GM23338 (cell line): ENCODE results near the gene LRSAM1. TPM values are rescaled to one million over a fixed set of nuclear protein-coding genes. Genes with fewer than 3 reads are reported as not detected.
A peak's percentile ranks its signal among the peaks of the same experiment; 100 is the strongest.

Experiments used
- ATAC-seq: fragments of 200-7000 bp; cut with Tn5 transposase; 3 replicates; pipeline ENCODE4 v1.9.1; 2020
- DNase-seq: peaks from one replicate; pipeline ENCODE4 v3.0.0-alpha.2; 2015; ENCODE audit warnings: low spot score
- H2AFZ ChIP-seq: fragments of 200-600 bp; sonication (generic); 2 replicates; pipeline ENCODE4 v1.8.0; 2016; ENCODE audit warnings: antibody characterized with exemption, mild to moderate bottlenecking, moderate library complexity
- H3F3A ChIP-seq: fragments of 200-600 bp; sonication (generic); replicated peaks from 2 replicates; pipeline ENCODE4 v1.8.0; 2017; ENCODE audit warnings: antibody characterized with exemption, mixed run types, low read depth
- H3K27ac ChIP-seq: fragments of 200-600 bp; sonication (generic); 2 replicates; pipeline ENCODE4 v1.6.1; 2016; ENCODE audit warnings: low read depth
- H3K27me3 ChIP-seq: fragments of 200-600 bp; sonication (generic); 2 replicates; pipeline ENCODE4 v1.8.0; 2016; ENCODE audit warnings: mild to moderate bottlenecking, mixed run types, moderate library complexity; ENCODE audit not compliant: insufficient read depth
- H3K36me3 ChIP-seq: fragments of 200-600 bp; sonication (generic); 2 replicates; pipeline ENCODE4 v1.8.0; 2016; ENCODE audit warnings: mild to moderate bottlenecking; ENCODE audit not compliant: insufficient read depth
- H3K4me1 ChIP-seq: fragments of 200-600 bp; sonication (generic); 2 replicates; pipeline ENCODE4 v1.8.0; 2016; ENCODE audit warnings: mild to moderate bottlenecking, moderate library complexity; ENCODE audit not compliant: insufficient read depth
- H3K4me2 ChIP-seq: fragments of 200-600 bp; sonication (generic); 2 replicates; pipeline ENCODE4 v1.7.1; 2017; ENCODE audit warnings: mixed run types
- H3K4me3 ChIP-seq: fragments of 200-600 bp; sonication (generic); 2 replicates; pipeline ENCODE4 v1.6.1; 2016; ENCODE audit warnings: mixed run types
- H3K79me2 ChIP-seq: fragments of 200-600 bp; sonication (generic); replicated peaks from 2 replicates; pipeline ENCODE4 v1.8.0; 2017; ENCODE audit warnings: mild to moderate bottlenecking; ENCODE audit not compliant: insufficient read depth
- H3K9me2 ChIP-seq: fragments of 200-600 bp; sonication (generic); 2 replicates; pipeline ENCODE4 v1.8.0; 2017; ENCODE audit not compliant: insufficient read depth
- H4K20me1 ChIP-seq: fragments of 200-600 bp; sonication (generic); replicated peaks from 2 replicates; pipeline ENCODE4 v1.8.0; 2017; ENCODE audit warnings: mild to moderate bottlenecking; ENCODE audit not compliant: insufficient read depth
- H3K27ac Mint-ChIP-seq: 2 replicates; pipeline ENCODE4 v1.8.0; 2020; ENCODE audit warnings: inconsistent platforms, mild to moderate bottlenecking, moderate library complexity, mixed read lengths
- H3K27me3 Mint-ChIP-seq: 3 replicates; pipeline ENCODE4 v1.8.0; 2022; ENCODE audit warnings: low read depth, mild to moderate bottlenecking, moderate library complexity, mixed read lengths, inconsistent platforms; ENCODE audit not compliant: insufficient read depth, poor library complexity
- H3K36me3 Mint-ChIP-seq: 3 replicates; pipeline ENCODE4 v1.8.0; 2021; ENCODE audit warnings: low read depth, mild to moderate bottlenecking, inconsistent platforms, moderate library complexity, mixed read lengths
- H3K4me1 Mint-ChIP-seq: 3 replicates; pipeline ENCODE4 v1.8.0; 2020; ENCODE audit warnings: mild to moderate bottlenecking, inconsistent platforms, mixed read lengths
- H3K4me3 Mint-ChIP-seq: 3 replicates; pipeline ENCODE4 v1.8.0; 2021; ENCODE audit warnings: moderate library complexity, mild to moderate bottlenecking, inconsistent platforms, mixed read lengths
- H3K9me3 Mint-ChIP-seq: 3 replicates; pipeline ENCODE4 v1.8.0; 2020; ENCODE audit warnings: moderate library complexity, mild to moderate bottlenecking, inconsistent platforms, mixed read lengths
- CREB1 ChIP-seq: fragments of 250-450 bp; sonication (Bioruptor Pico); IDR thresholded peaks from 2 replicates; pipeline ENCODE4 v1.5.0; 2020; ENCODE audit warnings: low read depth, mild to moderate bottlenecking, moderate library complexity
- EZH2phosphoT487 ChIP-seq: fragments of 200-600 bp; sonication (generic); IDR thresholded peaks from one replicate; pipeline ENCODE4 v1.8.1; 2018; ENCODE audit warnings: antibody characterized with exemption; ENCODE audit not compliant: unreplicated experiment
- JUNB ChIP-seq: IDR thresholded peaks from one replicate; pipeline ENCODE4 v1.6.1; 2016; ENCODE audit warnings: antibody characterized with exemption; ENCODE audit not compliant: unreplicated experiment
- NANOG ChIP-seq: IDR thresholded peaks from 2 replicates; pipeline ENCODE4 v1.6.1; 2016; ENCODE audit warnings: antibody characterized with exemption, borderline replicate concordance
- POLR2AphosphoS5 ChIP-seq: IDR thresholded peaks from 2 replicates; pipeline ENCODE4 v1.6.1; 2016; ENCODE audit warnings: antibody characterized with exemption, low read depth
- STAT1 ChIP-seq: IDR thresholded peaks from one replicate; pipeline ENCODE4 v1.6.1; 2016; ENCODE audit warnings: antibody characterized with exemption; ENCODE audit not compliant: unreplicated experiment
- ZNF114 ChIP-seq: fragments of 250-450 bp; sonication (Bioruptor Pico); IDR thresholded peaks from 2 replicates; pipeline ENCODE4 v1.5.0; 2020; ENCODE audit warnings: mild to moderate bottlenecking, moderate library complexity
- ZNF331 ChIP-seq: fragments of 250-450 bp; sonication (Bioruptor Pico); IDR thresholded peaks from 2 replicates; pipeline ENCODE4 v1.5.0; 2020; ENCODE audit warnings: low read depth, mild to moderate bottlenecking, moderate library complexity
- polyA plus RNA-seq: library from polyadenylated mRNA; unstranded; fragments of >200 nt; fragmentation: Nextera tagmentation; extraction: Ambion mirVana; gene quantifications from 2 replicates; pipeline ENCODE4 v1.2.1, GENCODE V29; 2016
- total RNA-seq: library from RNA; depleted of rRNA; stranded (reverse); fragments of >200 nt; shearing (Covaris generic); gene quantifications from 2 replicates; pipeline ENCODE4 v1.2.3, GENCODE V29; 2014
- TF ChIP-seq, protein P1 (sequence below), 2 experiments: fragments of 200-600 bp in 1 of 2; sonication (generic) in 1 of 2; conservative IDR thresholded peaks; 2 replicates each; pipeline versions ENCODE4 v1.5.1 to v1.6.1; 2016 to 2017; ENCODE audit warnings: antibody characterized with exemption in 2 of 2, low read depth in 2 of 2, mild to moderate bottlenecking in 2 of 2, moderate library complexity in 1 of 2
- TF ChIP-seq, protein P2 (sequence below): IDR thresholded peaks from one replicate; pipeline ENCODE4 v1.6.1; 2018; ENCODE audit warnings: antibody characterized with exemption; ENCODE audit not compliant: unreplicated experiment

Gene LRSAM1
- total and polyA plus RNA-seq, 2 experiments from 2014 or later: 12.8 to 21.9 TPM

DNA sequence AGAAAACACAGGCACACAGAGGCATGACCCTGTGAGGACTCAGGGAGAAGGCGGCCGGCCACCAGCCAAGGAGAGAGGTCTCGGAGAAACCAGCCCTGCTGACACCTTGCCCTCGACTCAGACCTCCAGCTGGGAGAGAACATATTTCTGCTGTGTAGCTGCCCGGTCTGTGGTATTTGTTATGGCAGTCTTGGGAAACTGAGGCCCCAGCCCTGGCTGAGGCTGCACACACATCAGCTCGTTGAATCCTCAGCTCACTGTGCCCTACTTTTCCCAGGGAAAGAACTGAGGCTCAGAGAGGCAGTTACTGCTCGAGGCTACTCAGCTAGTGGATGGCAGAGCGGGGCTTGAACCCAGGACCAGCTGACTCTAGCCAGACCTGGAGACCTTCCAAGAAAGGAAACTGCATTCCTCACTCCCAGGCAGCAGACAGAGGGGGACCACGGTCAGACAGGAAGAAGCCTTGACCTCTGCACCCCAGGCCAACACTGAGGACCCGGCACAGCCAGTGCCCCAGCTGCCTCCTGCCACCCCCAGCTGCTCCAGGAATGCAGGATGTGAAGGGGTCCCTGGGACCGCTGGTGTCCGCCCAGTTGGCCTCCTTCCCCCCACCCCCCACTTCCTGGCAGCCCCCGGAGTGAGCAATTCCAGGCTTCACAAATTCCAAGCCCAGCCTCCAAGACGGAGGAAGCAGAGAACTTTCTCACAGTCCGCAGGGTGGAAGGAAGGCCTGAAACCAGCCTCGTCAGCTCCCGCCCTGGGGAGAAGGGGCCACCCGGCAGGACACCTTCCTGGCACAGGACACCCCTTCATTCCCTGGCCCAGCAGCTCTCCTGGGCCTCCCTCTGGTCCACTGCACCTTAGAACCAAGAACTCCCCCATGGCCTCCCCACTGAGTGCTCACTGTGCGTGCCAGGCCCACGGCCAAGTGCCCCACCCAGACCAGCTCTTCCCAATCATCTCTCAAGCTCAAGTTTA is 69.9 kb downstream of the LRSAM1 start (continued):
- TF ChIP-seq ZNF331 (CRISPR knock-in tag) (no peak), STAT1 (no peak), POLR2AphosphoS5 (no peak), CREB1 (no peak), ZNF114 (CRISPR knock-in tag) (no peak), NANOG (no peak), JUNB (no peak), EZH2phosphoT487 (no peak)
- TF ChIP-seq, protein P1, sequence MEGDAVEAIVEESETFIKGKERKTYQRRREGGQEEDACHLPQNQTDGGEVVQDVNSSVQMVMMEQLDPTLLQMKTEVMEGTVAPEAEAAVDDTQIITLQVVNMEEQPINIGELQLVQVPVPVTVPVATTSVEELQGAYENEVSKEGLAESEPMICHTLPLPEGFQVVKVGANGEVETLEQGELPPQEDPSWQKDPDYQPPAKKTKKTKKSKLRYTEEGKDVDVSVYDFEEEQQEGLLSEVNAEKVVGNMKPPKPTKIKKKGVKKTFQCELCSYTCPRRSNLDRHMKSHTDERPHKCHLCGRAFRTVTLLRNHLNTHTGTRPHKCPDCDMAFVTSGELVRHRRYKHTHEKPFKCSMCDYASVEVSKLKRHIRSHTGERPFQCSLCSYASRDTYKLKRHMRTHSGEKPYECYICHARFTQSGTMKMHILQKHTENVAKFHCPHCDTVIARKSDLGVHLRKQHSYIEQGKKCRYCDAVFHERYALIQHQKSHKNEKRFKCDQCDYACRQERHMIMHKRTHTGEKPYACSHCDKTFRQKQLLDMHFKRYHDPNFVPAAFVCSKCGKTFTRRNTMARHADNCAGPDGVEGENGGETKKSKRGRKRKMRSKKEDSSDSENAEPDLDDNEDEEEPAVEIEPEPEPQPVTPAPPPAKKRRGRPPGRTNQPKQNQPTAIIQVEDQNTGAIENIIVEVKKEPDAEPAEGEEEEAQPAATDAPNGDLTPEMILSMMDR (conservative IDR thresholded peaks at IDR 0.05; ENCODE audit: low read depth in 2 of 2): no peak
- TF ChIP-seq, protein P2, sequence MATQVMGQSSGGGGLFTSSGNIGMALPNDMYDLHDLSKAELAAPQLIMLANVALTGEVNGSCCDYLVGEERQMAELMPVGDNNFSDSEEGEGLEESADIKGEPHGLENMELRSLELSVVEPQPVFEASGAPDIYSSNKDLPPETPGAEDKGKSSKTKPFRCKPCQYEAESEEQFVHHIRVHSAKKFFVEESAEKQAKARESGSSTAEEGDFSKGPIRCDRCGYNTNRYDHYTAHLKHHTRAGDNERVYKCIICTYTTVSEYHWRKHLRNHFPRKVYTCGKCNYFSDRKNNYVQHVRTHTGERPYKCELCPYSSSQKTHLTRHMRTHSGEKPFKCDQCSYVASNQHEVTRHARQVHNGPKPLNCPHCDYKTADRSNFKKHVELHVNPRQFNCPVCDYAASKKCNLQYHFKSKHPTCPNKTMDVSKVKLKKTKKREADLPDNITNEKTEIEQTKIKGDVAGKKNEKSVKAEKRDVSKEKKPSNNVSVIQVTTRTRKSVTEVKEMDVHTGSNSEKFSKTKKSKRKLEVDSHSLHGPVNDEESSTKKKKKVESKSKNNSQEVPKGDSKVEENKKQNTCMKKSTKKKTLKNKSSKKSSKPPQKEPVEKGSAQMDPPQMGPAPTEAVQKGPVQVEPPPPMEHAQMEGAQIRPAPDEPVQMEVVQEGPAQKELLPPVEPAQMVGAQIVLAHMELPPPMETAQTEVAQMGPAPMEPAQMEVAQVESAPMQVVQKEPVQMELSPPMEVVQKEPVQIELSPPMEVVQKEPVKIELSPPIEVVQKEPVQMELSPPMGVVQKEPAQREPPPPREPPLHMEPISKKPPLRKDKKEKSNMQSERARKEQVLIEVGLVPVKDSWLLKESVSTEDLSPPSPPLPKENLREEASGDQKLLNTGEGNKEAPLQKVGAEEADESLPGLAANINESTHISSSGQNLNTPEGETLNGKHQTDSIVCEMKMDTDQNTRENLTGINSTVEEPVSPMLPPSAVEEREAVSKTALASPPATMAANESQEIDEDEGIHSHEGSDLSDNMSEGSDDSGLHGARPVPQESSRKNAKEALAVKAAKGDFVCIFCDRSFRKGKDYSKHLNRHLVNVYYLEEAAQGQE: no peak

DNA sequence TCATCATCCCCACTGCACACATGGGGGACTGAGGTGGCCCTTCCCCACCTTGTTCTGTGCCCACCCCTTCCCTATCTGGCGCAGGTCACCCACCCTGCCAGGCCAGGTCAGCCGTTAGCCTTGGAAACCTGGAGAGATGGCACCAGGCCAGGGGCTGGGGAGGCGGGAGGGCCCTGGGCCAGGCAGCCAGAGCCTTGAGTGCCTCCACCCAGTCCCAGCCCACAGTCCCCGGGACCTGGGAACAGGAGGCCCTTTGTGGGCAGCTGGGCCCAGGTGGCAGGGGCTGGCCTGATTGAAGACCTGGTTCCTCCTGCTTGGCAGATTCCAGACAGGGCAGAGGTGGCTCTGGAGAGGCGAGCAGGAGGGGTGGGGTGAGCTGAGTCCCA is 70.6 kb downstream of the LRSAM1 start:
- H3K36me3 Mint-ChIP-seq: peaks cover 73% of the 10 kb centered on the region
- Histone ChIP-seq H4K20me1 (no peaks in the 10 kb centered on the region), H3K9me2 (no peaks in the 10 kb centered on the region), H3F3A (0 out of 2 replicates have a peak, but pooled peaks cover 5% of the 10 kb centered on the region), H3K4me1 (peaks cover 6% of the 10 kb centered on the region), H3K4me2 (peak overlapping the region; percentile 60), H2AFZ (no peak overlapping the region), H3K27ac (peak overlapping the region; percentile 76), H3K36me3 (peaks cover 38% of the 10 kb centered on the region), H3K4me3 (no peak overlapping the region), H3K79me2 (no peaks in the 10 kb centered on the region), H3K27me3 (no peaks in the 10 kb centered on the region)
- TF ChIP-seq STAT1: no peak
- TF ChIP-seq, protein P2: no peak
- no peak for TF ChIP-seq EZH2phosphoT487
- peaks cover 8% of the 10 kb centered on the region for H3K27me3 Mint-ChIP-seq
- no peak for DNase-seq
- no peak overlapping the region; the same call in 2 of the 3 replicates for H3K4me3 Mint-ChIP-seq
- H3K27ac Mint-ChIP-seq: peak overlapping the region; percentile 95
- peaks cover 46% of the 10 kb centered on the region for H3K9me3 Mint-ChIP-seq
- peaks cover 20% of the 10 kb centered on the region for H3K4me1 Mint-ChIP-seq
- no peak for ATAC-seq
